Astrocyte (in vitro differentiated cells and primary cell): ENCODE results near the gene GRIN2D.

Experiments
- CTCF ChIP-seq: IDR thresholded peaks from 2 replicates; pipeline ENCODE4 v1.5.1; 2011; ENCODE audit warnings: low read depth, mild to moderate bottlenecking, inconsistent platforms, low read length, moderate library complexity; ENCODE audit not compliant: insufficient read depth
- EZH2 ChIP-seq: IDR thresholded peaks from 2 replicates; pipeline ENCODE4 v1.6.1; 2012; ENCODE audit warnings: mild to moderate bottlenecking, low read length, inconsistent platforms; ENCODE audit not compliant: insufficient read depth

GRCh38 chr19:48344892-48345291 lies 48.6 kb upstream of the GRIN2D start:
- TF ChIP-seq CTCF = no peak
- TF ChIP-seq EZH2 = no peak
